ENCODE measurements around the gene PAFAH2.

PAFAH2 gene

GRCh38 chr1:26034504-26035202 lies 36.8 kb upstream of the PAFAH2 start:
- Histone ChIP-seq H3K4me2 (peak overlapping the region; percentile 90 to 99 (median 95)), H4K20me1 (no peaks in the 10 kb centered on the region; a peak in 1 of 22 replicates), H3K4me3 (peak overlapping the region; percentile 67 to 83 (median 74)), H3K9ac (peak overlapping the region in 10 of 11 experiments; percentile 64 to 80 (median 76); a peak in 20 of 22 replicates), H3K36me3 (no peaks in the 10 kb centered on the region), H3K4me1 (peaks cover 13 to 33% (median 20%) of the 10 kb centered on the region in 10 experiments), H3K27ac (no peak overlapping the region), H3K9me3 (replicated peaks in 1 of 11) (no peaks in the 10 kb centered on the region), H3K27me3 (peaks cover 0 to 10% (median 0%) of the 10 kb centered on the region in 11 experiments; a peak in 6 of 22 replicates)
- TF ChIP-seq Cebpa-rat (IDR thresholded peaks at IDR 0.05) = no peak

DNA sequence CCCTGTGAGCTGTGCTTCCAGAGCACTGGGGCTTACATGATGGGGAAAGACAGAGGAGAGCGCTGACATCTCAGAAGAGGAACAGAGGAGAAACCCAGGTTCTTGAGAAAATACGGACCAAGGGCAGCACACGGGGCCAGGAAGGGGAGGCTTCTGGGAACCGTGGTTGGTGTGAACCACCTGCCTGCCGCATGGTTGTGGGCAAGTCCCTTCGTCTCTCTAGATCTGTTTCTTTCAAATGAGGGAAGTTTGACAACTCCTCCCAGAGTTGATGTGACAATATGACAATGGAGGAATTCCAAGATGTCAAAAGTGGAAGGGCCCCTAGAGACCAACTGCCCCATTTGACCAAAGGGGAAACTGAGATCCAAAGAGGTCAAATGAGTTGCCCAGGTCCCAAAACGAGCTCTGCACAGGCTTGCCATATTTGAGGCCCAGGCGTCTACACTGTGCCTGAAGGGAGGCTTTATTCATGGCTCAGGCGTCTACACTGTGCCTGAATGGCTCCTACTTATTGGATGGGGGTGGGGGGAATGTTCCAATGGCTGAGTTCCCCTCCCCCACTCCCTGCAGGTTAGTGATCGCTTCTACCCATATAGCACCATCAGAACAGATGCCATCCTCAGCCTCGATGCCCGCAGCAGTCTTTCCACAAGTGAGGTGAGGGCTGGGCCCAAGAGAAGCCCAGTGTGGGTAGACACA lies 34.9 kb upstream of the PAFAH2 start:
- Histone ChIP-seq H4K20me1 (no peaks in the 10 kb centered on the region; a peak in 1 of 22 replicates), H3K4me1 (peaks cover 17 to 30% (median 25%) of the 10 kb centered on the region in 10 experiments), H3K27ac (no peak overlapping the region), H3K9ac (no peak overlapping the region), H3K9me3 (replicated peaks in 1 of 11) (no peaks in the 10 kb centered on the region), H3K27me3 (peaks cover 0 to 10% (median 0%) of the 10 kb centered on the region in 11 experiments; a peak in 6 of 22 replicates), H3K36me3 (no peaks in the 10 kb centered on the region), H3K4me3 (no peak overlapping the region), H3K4me2 (no peak overlapping the region)
- TF ChIP-seq Cebpa-rat (IDR thresholded peaks at IDR 0.05) = no peak

GRCh38 chr1:26031611-26032220 lies 33.9 kb upstream of the PAFAH2 start:
- Histone ChIP-seq H3K4me3 (no peak overlapping the region), H3K27ac (no peak overlapping the region)

DNA sequence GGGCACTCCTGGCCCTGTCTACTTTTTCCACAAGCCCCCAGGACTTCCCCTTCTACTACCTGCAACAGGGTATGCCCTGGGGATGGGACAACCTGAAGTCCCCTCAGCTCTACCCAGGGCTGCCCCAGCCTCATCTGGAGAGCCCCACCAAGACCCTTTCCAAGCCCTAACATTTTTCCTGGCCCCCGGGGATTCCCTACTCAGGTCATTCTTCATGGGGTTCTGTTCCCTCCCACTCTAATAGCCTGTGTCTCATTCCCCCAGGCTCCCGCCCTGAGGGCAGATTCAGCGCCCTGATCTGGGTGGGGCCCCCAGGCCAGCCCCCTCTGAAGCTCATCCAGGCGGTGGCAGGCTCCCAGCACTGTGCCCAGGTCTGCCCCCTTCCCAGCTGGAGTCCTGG lies 33.3 kb upstream of the PAFAH2 start:
- Histone ChIP-seq H3K36me3 (no peaks in the 10 kb centered on the region), H3K27ac (no peak overlapping the region), H3K9me3 (replicated peaks in 1 of 11) (no peaks in the 10 kb centered on the region), H4K20me1 (no peaks in the 10 kb centered on the region; a peak in 1 of 22 replicates), H3K27me3 (peaks cover 0 to 10% (median 0%) of the 10 kb centered on the region in 11 experiments; a peak in 6 of 22 replicates), H3K4me3 (no peak overlapping the region), H3K4me2 (no peak overlapping the region), H3K9ac (no peak overlapping the region; a peak in 2 of 22 replicates), H3K4me1 (peaks cover 14 to 32% (median 27%) of the 10 kb centered on the region in 10 experiments)
- no peak for TF ChIP-seq Cebpa-rat (IDR thresholded peaks at IDR 0.05)

More at GRCh38 chr1:26031611-26032220, 33.9 kb upstream of the PAFAH2 start:
- H3K4me2 ChIP-seq = no peak overlapping the region
- no peaks in the 10 kb centered on the region for H3K9me3 ChIP-seq (replicated peaks in 1 of 11)
- no peak for TF ChIP-seq Cebpa-rat (IDR thresholded peaks at IDR 0.05)
- no peak overlapping the region; a peak in 2 of 22 replicates for H3K9ac ChIP-seq
- H3K4me1 ChIP-seq = peaks cover 19 to 37% (median 31%) of the 10 kb centered on the region in 10 experiments
- no peaks in the 10 kb centered on the region; a peak in 1 of 22 replicates for H4K20me1 ChIP-seq
- H3K27me3 ChIP-seq = peaks cover 0 to 10% (median 0%) of the 10 kb centered on the region in 11 experiments; a peak in 6 of 22 replicates
- H3K36me3 ChIP-seq = no peaks in the 10 kb centered on the region

DNA sequence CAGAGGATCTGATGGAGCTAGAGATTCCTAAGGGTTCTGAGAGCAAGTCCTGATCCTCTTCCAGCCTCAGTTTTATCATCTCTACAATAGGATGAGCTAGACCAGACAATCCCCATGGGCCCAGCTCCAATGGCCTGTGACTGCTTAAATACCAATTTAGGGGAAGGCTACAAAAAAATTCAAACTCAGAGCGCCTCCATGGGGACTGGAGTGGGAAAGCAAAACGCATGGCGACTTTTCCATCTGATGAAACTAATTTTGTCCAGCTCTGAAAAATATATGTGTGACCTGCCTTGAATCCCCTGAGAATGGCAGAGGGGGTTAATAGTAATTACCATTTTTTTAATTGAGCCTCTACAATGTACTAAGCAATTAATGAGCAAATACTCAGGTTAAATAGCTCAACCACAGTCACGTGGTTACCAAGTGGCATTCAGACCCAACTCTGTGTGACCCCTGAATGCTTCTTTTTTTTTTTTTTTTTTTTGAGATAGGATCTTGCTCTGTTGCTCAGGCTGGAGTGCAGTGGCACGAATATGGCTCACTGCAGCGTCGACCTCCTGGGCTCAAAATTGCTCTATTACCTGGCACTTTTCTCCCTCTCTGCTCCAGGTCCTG lies 32.1 kb upstream of the PAFAH2 start:
- Histone ChIP-seq H3K9me3 (replicated peaks in 1 of 11) (no peaks in the 10 kb centered on the region), H3K27me3 (peaks cover 0 to 10% (median 0%) of the 10 kb centered on the region in 11 experiments; a peak in 6 of 22 replicates), H3K27ac (no peak overlapping the region), H3K4me3 (no peak overlapping the region), H3K9ac (no peak overlapping the region), H3K36me3 (no peaks in the 10 kb centered on the region), H3K4me1 (peaks cover 10 to 32% (median 23%) of the 10 kb centered on the region in 10 experiments), H4K20me1 (no peaks in the 10 kb centered on the region; a peak in 1 of 22 replicates), H3K4me2 (no peak overlapping the region)
- TF ChIP-seq Cebpa-rat (IDR thresholded peaks at IDR 0.05) = no peak

GRCh38 chr1:26029054-26029863 lies 31.4 kb upstream of the PAFAH2 start:
- Histone ChIP-seq H3K27me3 (peaks cover 0 to 3% (median 0%) of the 10 kb centered on the region in 11 experiments; a peak in 5 of 22 replicates), H4K20me1 (no peaks in the 10 kb centered on the region; a peak in 1 of 22 replicates), H3K4me1 (peaks cover 5 to 32% (median 19%) of the 10 kb centered on the region in 10 experiments; a peak in 19 of 20 replicates), H3K36me3 (no peaks in the 10 kb centered on the region), H3K9ac (no peak overlapping the region), H3K4me3 (no peak overlapping the region), H3K4me2 (no peak overlapping the region), H3K27ac (no peak overlapping the region), H3K9me3 (replicated peaks in 1 of 11) (no peaks in the 10 kb centered on the region)
- no peak for TF ChIP-seq Cebpa-rat (IDR thresholded peaks at IDR 0.05)

DNA sequence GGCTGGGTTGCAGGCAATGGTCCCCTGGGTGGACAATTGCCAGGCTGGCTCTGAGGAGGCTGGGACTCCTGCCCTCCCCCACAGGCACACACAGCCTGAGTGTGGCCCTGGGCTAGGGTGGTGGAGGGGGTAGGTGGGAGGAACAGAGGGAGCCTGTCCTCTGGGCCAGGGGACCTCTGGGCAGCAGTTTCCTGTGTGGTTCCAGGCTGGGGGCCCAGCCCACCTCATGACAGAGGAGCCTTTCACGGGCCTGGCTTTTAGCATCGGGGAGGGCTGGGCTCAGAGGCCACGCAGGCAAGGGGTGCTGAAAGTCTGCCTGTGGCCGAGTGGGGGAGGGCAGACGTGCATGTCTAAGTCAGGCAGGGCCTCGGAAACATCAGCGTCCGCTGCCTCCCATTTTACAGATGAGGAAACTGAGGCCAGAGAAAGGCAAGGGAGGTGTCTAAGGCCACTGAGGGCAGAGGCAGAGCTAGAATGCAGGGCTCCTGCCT lies 30.7 kb upstream of the PAFAH2 start:
- no peak for TF ChIP-seq Cebpa-rat (IDR thresholded peaks at IDR 0.05)
- H3K27me3 ChIP-seq = no peaks in the 10 kb centered on the region
- H3K4me2 ChIP-seq = peak overlapping the region in 9 of 11 experiments; percentile 2 to 80 (median 57); a peak in 9 of 22 replicates
- no peak overlapping the region for H3K4me3 ChIP-seq
- no peaks in the 10 kb centered on the region; a peak in 1 of 22 replicates for H4K20me1 ChIP-seq
- H3K27ac ChIP-seq = no peak overlapping the region
- H3K9me3 ChIP-seq (replicated peaks in 1 of 11) = no peaks in the 10 kb centered on the region
- H3K9ac ChIP-seq = peak overlapping the region in 1 of 11 experiments; percentile 40; a peak in 1 of 22 replicates
- H3K36me3 ChIP-seq = no peaks in the 10 kb centered on the region
- H3K4me1 ChIP-seq = peaks cover 11 to 39% (median 23%) of the 10 kb centered on the region in 10 experiments
